AG20443 (cell line): ENCODE measurements around the gene ZNF586.
A peak's percentile ranks its signal among the peaks of the same experiment; 100 is the strongest.
"Not testable (repeated sequence)": the region's sequence is repeated elsewhere in the genome, so short reads cannot be mapped to it uniquely, and the experiment has no call there.

Source experiments
- DNase-seq: peaks from one replicate; pipeline ENCODE4 v3.0.0; 2012; ENCODE audit warnings: low spot score, mixed read lengths

Gene ZNF586

DNA sequence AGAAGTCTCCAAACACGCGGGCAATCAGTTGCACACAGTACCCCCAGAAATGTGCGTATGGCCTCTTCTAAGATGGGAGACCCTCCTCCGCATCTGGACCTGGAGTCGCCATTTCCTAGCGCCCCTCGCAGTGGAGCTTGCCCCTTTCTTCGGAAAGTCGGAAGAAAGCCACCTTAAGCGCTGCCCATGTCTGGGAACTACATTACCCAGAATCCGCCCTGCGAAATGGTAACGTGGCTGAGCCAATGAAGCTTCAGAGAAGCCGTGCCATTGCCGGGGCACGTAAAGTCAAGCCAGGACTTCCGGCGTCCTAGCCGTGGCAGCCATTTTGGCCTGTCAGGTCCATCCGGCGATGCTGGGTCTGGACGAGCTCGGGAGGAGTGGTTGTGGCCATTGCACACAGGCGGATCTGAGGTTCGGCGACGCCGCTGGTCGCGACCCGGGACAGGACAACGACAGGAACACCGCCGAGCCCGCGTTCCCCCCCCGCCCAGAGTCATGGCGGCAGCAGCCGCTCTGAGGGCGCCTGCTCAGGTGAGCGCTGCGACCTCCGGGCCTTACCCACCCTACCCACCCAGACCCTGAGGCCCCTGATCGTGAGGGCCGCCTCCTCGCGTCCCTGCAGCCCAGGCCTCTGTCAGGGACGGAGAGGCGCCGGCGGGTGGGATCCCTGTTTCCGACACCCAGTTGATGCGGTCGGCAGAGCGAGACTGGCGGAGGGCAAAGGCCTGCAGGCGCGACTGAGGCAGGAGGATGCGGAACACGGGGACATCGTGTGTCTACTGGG, at the start of gene ZNF586:
ZNF586 (plus strand) TSS at position 332 of the 787 bp plus-strand sequence; CDS start at position 499, 167 bp downstream.
- peak; percentile 97 for DNase-seq

DNA sequence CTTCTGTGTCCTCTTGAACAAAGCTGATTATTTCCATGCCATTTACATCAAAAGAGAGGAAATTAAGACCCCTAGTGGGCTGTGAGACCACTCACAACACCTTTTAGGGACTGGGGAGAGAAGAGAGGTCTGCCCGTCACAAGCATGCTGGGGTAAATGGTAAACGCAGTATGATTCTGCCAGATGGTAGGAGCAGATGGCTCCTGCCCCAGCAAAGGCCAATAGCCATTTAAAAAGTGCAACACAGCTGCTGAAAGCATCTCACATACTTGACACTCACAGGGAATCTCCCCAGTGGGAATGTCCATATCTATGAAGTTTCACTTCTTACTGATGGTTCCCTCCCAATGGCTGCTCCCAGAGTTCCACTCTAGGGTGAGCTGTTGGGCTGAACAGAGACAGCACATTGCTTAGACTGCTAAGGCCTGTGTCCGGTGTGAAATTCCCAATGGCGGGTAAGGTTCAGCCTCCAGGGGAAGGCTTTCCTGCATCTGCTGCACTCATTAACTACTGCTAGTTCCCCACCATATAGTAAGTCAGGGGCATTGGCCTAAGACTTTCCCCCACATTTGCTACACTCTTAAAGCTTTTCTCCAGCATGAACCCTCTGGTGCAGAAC, 49.5 kb upstream of the ZNF586 start:
- DNase-seq = no peak

DNA sequence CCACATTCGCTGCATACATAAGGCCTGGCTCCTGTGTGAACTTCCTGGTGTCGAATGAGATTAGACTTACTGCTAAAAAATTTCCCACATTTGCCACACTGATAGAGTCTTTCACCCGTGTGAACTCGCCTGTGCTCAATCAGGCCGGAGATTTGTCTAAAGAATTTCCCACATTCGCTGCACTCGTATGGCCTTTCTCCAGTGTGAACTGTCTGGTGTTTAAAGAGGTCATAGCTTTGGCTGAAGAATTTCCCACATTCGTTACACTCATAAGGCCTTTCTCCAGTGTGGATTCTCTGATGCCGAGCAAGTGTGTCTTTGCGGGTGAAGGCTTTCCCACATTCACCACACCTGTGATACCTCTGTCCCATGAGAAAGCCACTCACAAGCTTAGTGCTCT, 48.6 kb upstream of the ZNF586 start:
- no peak for DNase-seq

DNA sequence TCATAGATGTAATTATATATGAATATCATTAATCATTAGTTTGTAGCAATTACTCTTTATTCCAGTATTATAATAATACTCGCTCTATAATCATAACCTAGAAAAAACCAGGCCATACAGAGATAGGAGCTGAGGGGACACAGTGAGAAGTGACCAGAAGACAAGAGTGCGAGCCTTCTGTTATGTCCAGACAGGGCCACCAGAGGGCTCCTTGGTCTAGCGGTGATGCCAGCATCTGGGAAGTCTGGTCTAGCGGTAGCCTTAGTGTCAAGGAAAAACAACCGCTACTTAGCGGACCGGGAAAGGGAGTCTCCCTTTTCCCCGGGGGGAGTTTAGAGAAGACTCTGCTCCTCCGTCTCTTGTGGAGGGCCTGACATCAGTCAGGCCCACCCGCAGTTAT, 31.2 kb upstream of the ZNF586 start:
- DNase-seq = not testable (repeated sequence)

DNA sequence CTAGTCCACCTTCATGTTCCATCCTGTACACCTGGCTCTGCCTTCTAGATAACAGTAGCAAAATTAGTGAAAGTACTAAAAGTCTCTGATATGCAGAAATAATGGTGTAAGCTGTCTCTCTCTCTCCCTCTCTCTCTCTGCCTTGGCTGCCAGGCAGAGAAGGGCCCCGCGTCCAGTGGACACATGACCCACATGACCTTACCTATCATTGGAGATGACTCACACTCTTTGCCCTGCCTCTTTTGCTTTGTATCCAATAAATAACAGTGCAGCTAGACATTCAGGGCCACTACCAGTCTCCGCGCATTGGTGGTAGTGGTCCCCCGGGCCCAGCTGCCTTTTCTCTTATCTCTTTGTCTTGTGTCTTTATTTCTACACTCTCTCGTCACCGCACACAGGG, 30.7 kb upstream of the ZNF586 start:
- not testable (repeated sequence) for DNase-seq

DNA sequence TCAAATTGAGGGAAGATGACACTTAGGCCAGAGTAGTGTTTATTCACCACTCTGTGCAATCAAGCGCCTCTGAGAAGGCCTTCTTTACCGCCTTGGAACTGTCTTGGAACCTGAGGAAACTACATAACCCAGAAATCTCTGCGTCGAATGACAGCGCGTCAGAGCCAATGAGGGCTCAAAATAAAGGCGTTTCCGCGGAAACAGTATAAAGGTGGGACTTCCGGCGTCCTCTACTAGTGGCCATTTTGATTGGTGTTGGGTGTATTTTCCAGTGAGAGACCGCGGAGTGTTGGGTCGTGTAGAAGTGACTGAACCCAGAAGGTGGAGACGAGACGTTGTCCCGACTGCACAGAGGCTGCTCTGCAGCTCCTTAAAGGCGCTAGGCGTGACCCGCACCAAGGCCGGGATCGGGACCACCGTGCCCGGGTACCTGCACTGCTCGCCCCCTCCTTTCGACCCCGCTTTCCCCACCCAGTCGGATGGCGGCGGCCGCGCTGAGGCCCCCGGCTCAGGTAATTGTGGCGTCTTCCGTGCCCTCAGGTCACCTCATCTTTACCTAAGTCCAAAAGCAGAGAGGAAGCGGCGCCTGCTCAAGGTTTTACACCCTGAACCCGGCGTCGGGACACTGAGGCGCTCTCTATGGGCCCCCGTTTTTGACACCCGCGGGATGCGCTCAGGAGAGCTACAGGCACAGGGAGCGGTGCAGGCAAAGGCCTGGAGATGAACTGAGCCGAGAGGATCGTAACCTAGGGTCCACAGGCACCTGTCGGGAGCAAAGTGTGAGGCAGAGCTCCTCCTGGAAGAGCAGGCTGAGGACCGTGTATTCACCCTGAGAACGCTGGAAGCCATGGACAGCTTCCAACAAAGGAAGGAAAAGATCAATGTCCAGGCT, 22.6 kb upstream of the ZNF586 start, which contains the start of gene ZNF776:
ZNF776 (plus strand) TSS at position 236 of the 892 bp plus-strand sequence; CDS start at position 480, 244 bp downstream.
- DNase-seq = peak; percentile 95

DNA sequence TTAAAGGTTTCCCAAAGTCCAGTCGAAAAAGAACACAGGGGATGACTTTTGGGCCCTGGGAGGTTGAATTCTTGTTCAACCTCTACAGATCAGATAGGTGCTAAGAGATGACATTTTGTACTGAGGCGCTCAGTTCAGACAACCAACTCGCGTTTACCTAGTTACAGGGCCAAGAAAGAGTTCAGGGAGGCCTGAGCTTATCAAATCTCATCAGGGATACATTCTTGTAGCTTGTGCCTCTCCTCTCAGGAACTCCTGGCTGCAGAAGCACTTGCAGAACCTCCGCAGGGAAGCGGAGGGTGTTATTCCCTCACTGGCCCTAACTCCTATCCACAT, 22.0 kb upstream of the ZNF586 start:
- DNase-seq = no peak

DNA sequence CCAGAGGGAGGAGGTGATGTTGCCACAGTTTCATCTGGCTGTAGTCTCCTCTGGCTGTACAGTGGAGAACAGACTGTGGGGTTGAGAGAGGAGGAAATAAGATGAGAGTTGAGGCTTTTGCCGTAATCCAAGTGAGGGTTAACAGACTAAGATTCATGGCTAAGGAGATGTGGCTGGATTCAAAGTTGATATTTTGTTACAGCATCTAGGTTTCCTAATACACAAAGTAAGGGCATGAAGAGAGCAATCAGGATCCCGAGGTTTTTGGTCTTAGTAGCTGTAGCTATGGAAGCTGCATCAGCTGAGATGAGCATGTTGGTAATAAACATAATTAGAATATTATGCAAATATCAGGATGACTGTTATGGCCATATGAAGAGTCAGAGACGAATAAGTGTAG, 21.4 kb upstream of the ZNF586 start:
- no peak for DNase-seq

DNA sequence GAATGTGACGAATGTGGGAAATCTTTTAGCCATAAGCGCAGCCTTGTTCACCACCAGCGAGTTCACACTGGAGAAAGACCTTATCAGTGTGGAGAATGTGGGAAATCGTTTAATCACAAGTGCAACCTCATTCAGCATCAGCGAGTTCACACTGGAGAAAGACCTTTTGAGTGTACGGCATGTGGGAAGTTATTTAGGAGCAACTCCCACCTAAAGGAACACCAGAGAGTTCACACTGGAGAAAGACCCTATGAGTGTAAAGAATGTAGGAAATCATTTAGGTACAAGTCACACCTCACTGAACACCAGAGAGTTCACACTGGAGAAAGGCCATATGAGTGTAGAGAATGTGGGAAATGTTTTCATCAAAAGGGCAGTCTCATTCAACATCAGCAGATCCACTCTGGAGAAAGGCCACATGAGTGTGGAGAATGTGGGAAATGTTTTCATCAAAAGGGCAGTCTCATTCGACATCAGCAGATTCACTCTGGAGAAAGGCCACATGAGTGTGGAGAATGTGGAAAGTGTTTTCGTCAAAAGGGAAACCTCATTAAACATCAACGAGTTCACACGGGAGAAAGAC, 15.3 kb upstream of the ZNF586 start:
- DNase-seq = no peak

DNA sequence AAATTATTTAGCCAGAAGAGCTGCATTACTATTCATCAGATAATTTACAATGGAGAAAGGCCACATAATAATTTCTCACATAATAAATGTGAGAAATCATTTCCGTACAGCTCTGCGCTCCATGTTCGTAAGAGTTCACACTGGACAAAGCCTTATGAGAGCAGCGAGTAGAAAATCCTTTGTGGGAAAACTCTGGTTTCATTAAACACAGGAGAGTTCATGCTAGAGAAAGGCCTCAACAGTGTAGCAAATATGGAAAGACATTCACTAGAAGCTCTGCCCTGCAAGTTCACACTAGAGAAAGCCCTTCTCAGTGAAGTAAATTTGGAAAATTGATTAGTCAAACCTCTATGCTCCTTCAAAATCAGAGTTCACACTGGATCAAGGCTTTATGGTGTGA, 14.4 kb upstream of the ZNF586 start:
- DNase-seq = no peak

DNA sequence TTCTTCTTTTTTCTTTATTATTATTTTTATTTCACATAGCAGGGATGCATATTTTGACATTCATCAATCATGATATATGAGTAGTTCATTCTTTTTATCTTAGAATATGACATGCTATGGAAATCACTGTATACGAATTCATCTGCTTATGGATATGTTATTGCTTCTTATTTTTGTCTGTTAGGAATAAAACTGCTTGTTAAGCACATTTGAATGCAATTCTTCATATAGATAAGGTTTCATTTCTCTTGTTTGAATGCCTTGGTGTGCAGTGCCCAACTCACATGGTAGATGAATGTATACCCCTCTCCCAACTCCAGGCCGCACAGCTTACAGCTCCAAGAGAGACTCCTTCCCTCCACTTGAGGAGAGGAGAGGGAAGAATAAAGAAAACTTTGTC, 11.5 kb upstream of the ZNF586 start:
- DNase-seq = no peak

DNA sequence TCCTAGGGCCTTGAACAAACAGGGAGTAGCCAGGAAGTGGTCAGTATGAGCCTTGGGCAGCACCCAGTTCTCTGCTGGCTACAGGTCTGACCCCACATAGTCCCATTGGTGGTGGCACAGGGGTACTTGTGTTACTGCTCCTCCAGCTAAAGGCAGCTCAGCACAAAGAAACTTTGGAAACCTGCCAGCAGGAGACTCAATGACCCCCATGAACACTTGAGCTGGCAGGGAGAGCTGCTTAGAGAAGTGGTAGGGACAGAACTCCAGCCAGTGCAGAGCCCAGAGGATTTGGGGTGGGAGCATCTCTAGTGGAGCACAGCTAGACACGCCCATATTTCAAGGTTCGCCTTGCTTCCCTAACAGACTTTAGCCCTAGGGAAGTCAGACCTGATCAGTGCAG, 10.4 kb upstream of the ZNF586 start:
- DNase-seq = no peak

DNA sequence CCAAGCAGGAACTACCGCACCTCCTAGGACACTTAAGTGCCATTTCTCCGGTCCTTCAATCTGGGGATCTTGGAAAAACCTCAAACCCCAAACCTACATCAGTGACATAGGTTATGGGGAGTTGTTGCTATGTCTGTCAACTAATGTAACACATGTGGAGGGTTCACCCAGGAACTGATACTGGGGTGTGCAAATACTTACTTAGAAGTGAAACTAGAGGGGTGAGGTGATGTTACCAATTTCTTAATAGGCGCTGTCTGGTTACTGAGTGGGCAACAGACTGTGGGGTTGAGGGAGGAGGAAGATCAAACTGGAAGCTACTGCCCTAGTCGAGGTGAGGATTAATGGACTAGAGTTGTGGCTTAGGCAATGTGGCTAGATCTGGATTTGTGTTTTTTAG, 1.9 kb downstream of the ZNF586 start:
- DNase-seq = no peak

DNA sequence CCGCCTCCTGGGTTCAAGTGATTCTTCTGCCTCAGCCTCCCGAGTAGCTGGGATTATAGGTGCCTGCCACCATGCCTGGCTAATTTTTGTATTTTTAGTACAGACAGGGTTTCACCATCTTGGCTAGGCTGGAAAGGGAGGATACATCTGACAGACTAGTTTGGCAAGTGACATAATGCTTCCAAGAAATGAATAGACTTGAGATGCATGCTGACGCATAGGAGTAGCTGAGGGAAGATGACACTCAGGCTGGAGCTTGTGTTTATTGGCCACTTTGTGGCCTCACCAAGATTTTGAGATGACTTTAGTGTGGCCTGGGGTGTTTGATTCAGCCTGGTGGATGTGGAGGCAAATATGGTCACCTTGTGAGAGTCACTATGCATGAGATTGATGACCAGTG, 4.0 kb downstream of the ZNF586 start:
- DNase-seq = no peak

DNA sequence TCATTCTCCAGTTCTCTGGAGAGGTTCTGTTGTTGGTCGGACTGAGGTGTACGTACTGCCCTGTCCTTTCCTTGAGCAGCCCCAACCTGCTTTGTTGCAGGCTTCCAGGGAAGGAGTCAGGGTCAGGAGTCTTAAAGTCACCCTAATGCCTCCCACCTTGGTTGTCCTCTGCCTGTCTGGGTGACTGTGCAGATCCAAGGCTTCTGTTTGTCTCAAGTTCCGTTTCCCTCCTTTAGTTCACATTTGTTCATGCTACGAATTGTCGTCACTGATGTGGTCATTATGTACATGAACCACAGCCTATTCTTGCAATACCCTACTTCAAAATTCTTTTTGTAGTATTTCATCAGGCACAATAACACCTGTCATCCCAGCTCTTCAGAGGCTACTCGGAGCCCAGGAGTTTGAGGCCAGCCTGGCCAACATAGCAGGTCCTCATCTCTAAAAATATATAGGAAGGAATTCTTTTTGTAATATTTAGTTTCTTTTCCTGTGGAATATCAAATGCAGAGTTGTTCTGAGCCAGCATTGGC, 7.4 kb downstream of the ZNF586 start:
- no peak for DNase-seq

DNA sequence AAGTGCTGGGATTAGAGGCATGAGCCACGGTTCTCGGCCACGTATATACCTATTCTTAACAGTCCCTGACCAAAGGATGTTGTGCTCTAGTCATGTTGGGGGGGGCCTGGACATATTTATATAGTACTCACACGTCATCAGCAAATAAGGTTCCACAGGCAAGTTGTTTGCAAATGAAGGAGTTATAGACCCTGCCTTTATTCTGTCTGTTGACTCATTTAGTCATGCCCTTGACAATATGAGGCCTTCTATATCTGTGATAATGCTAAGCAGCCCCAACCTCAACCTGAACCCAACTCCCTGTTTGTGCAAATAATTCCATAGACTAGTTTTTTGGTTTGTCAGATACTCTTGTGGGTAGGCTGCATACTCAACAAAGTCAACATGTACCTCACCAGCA, 8.9 kb downstream of the ZNF586 start:
- DNase-seq = no peak

DNA sequence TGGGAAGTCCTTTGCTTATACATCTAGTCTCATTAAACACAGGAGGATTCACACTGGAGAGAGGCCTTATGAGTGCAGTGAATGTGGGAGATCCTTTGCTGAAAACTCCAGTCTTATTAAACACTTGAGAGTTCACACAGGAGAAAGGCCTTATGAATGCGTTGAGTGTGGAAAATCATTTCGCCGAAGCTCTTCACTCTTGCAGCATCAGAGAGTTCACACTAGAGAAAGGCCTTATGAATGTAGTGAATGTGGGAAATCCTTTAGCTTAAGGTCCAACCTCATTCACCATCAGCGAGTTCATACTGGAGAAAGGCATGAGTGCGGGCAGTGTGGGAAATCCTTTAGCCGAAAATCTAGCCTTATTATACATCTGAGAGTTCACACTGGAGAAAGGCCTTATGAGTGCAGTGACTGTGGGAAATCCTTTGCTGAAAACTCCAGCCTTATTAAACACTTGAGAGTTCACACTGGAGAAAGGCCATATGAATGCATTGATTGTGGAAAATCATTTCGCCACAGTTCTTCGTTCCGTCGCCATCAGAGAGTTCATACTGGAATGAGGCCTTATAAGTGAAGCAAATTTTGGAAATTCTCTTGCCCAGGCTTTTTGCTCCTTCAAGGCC, 9.9 kb downstream of the ZNF586 start:
- DNase-seq = no peak

DNA sequence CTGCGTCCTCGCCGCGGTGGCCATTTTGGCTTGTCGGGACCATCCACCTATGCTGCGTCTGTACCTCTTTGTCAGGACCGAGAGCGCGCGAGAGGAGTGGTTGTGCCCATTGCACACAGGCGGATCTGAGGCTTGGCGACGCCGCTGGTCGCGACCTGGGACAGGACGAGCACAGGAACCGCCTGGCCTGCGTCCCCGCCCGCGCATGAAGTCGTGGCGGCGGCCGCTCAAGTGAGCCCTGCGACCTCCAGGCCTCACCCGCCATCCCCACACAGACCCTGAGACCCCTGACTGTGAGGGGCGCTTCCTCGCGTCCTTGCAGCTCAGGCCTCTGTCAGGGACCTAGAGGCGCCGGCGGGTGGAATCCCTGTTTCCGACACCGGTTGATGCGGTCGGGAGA, 16.8 kb downstream of the ZNF586 start:
- DNase-seq = no peak

DNA sequence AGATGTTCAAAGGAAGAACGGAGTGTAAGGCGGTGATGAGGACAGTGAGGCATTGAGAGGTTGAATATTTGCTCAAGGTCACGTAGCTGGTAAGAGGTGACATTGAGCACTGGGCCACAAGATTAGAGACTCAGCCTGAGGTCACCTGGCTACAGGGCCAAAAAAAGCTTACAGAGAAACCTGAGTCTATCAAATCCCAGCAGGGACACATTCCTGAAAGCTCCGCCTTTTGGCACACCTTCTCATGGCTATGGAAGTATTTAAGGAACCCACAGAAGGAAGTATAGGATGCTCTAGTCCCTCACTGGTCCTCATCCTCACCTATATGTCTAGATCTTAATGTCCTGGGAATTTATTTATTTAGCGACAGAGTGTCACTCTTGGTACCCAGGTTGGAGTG, 17.4 kb downstream of the ZNF586 start:
- DNase-seq = no peak

DNA sequence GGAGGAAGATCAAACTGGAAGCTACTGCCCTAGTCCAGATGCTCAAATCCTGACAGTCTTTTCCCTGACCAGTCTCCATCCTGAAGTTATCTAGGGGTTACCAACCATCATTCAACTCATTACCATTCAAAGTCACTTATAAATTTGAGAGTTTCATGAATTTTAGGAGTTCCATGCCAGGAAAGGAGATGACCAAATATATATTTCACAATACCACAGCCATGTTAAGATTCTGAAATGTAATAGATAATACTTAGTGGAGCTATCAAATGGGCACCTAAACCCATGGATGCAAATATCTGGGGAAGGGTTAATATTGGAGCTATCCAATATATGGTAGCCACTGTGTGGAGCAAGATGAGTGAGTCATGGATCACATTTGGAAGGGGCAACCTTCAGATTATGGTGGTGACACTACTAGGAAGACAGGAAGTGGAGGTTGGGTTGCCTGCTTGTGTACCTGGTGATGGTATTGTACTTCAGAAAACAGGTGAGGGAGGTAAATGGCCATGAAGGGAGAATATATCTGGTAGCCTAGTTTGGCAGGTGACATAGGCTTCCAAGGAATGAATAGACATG, 18.7 kb downstream of the ZNF586 start:
- no peak for DNase-seq

DNA sequence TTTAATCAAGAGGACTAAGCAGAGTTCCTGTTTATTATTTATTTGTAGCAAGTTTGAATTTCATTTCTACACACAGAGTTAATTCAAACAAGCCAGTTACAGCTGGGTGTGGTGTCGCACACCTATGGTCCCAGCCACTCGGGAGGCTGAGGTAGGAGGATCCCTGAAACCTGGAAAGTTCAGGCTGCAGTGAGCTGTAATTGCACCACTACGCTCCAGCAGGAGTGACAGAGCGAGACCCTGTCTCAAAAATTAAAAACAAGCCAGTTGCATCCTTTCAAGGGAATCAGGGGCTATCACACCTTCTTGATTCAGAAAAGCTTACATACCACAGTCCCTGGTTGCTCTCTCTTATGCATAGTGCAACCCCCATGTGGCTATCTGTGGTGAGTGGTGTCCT, 19.8 kb downstream of the ZNF586 start:
- DNase-seq = no peak
